GM21619 (cell line): Measurements from ENCODE around the gene FLVCR2.

Experiments used
- ATAC-seq: cut with Tn5 transposase; IDR thresholded peaks from one replicate; pipeline ENCODE4 v1.9.1; 2021; ENCODE audit not compliant: unreplicated experiment

Gene FLVCR2

DNA sequence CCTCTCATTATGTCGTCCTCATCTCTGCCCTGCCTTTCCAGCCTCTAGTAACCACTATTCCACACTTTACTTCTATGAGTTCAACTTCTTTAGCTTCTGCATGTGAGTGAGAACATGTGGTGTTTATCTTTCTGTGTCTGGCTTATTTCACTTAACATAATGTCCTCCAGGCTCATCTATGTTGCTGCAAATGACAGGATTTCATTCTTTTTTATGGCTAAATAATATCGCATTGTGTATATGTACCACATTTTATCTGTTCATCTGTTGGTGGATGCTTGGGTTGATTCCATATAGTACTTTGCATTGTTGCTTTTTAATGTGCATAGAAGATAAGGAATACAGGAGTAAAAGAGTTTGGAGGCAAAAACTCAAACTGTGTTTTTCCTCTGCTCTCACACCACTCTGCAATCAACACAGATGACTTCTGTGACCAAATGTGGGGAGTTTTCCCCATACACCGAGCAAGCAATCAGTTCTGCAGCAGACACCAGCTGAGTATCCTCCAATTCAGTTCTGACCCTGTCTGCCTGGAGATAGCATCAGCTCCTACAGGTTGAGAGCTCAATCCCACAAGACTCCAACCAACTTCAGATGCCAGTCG lies 24.6 kb upstream of the FLVCR2 start:
- no peak for ATAC-seq

DNA sequence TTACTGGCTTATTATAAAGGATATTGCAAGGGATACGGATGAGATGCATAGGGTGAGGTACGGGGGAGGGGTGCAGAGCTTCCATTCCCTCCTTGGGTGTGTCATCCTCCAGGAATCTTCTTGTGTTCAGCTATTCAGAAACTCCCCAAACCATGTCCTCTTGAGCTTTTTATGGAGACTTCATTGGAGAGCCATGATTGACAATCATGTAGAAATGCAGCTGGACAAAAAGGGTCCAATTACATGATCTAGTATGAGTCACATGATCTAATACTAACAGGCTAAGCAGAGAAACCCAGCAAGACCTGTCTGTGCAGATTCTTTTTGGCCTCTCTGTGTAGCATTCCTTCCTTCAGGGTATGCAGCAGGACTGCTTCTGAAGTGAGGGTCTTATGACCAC lies 23.9 kb upstream of the FLVCR2 start:
- ATAC-seq: no peak

DNA sequence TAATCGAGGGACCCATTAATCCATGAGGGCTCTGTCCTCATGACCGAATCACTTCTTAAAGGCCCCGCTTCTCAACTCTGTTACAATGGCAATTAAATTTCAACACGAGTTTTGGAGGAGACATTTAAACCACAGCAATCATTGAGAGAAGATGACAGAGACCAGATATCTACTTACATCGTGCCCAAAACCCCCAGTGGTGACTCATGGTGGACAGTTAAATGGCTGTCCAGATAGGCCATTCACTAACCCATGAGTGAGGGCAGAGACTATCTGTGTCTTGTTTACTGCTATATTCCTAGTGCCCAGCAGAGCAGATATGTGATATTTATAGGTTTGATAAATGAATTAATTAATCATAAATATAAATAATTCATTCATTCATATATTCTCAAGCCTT lies 20.0 kb upstream of the FLVCR2 start:
- no peak for ATAC-seq

DNA sequence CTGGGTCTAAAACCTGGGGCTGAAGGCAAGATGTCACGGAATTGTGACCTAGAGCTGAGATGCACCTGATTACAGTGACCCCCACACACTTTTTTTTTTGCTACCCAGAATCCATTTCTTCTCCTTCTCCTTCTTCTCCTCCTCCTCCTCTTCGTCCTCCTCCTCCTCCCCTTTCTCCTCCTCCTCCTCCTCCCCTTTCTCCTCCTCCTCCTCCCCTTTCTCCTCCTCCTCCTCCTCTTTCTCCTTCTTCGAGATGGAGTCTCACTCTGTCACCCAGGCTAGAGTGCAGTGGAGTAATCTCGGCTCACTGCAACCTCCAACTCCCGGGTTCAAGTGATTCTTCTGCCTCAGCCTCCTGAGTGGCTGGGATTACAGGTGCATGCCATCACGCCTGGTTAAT lies 19.4 kb upstream of the FLVCR2 start:
- no peak for ATAC-seq

DNA sequence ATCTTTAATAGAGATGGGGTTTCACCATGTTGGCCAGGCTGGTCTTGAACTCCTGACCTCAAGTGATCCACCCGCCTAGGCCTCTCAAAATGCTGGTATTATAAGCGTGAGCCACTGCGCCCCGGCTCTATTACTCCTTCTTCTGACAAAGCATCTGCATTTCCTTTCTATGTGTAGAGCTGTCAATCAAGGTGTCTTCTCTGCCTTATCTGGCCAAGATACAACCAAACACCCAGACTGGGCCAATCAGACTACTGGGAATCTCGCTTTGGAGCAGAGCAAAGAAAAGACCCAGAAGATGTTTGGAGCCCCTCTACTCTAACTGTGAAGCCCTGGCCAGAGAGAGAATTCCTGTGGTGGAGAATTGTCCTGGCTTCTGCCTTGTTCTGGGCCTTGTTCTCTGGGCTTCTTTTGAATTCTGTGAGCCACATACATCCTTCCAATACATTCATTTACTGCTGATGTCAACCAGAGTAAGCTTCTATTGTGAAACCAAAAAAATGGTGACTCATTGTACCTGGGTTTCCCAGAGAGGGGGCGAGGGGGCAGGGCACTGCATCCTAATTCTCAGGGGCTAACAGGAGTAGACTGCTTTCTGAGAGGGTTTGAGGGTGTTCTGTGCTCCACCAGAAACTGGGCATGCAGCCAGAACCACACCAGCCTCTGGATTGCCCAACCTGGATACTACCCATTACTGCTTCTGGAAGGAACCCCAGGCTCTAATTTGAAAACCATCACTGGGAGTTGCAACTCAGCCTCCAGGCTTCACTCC lies 18.8 kb upstream of the FLVCR2 start:
- no peak for ATAC-seq

DNA sequence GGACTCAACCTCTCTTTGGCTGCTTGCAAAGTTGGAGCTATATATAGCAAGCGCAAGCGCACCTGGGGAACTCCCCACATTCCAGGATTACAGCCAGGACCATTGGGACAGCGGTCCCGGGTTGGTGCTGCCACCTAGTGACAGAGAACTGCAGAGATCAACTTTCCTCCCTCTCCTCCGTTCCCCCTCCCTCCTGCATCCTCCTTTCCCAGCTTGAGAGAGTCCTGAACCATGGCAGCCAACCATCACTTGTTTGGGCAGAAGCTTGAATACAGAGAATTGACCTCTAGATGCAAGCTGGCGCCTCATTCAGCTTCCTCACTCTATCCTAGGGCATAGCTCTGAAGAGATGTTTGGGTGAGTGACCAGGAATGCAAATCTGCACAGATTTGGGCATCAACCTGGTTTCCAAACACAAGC lies 17.4 kb upstream of the FLVCR2 start:
- no peak for ATAC-seq

DNA sequence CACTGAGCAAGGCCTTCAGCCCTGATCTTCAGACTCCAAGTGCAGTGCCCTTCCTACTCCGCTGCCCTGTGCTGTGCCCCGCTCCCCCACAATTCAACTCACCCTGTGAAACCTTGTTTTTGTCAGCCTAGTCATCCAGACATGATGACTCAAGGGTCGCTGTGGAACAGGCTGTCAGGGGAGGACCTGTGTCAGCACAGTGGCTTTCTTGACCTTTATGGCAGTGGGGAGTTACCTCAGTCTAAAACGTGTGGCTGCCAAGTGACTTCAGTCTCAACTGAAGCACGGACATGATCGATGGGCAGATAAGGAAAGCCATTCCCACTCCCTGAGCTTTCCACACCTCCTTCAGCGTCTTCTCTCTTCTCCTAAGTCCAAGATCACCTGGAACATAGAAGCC lies 16.3 kb upstream of the FLVCR2 start:
- no peak for ATAC-seq

DNA sequence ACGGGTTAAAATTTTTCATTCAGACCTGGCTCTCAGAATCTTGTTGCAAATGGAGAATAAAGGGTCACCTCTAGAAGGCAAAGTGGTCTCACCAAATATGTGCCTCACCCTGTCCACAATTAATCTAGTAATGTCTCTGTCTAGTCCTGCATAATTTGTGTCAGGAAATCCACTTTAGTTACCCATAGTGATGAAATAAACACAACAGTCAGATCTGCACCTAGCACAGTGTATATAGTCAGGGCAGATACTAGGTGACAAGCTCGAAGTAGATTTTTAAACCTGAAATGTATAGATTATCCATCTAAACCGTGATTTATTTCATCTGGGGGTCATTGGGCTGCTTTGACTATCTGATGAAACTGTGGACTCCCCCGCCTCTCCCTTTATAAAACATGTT lies 15.9 kb upstream of the FLVCR2 start:
- no peak for ATAC-seq

DNA sequence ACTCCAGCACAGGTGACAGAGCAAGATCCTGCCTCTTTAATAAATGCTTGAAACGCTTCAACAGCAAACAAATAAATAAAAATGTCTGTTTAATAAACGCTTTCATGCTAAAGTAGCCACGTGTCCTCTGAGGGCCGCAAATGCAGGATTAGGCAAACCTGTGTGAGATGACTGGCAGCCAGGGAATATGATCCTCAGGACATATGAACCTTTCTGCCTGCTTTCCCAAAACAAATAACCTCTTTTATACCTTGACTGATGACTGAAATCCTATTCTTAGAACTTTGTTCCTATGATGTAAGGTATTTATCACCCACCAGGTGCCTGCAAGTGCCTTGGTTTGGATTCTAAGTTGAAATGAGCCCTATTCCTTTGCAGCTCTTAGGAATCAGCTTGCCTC lies 14.5 kb upstream of the FLVCR2 start:
- no peak for ATAC-seq

DNA sequence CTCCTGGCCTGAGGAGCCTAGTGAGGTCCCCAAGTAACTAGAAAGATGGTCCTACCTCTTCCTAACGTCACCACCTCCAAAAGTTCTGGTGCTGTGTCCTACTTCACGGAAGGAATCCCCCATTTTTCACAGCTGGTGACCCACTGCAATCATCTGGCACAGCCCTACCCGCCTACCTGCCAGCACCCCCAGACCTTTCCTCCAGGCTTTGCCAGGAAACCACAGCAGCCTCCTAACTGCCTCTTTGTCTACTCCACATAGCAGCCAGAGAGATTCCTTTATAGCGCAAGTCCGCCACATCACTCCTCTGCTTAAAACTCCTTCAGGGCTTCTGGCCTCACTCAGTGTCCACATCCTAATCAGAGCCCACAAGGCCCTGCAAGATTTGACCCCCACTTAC lies 13.4 kb upstream of the FLVCR2 start:
- ATAC-seq: no peak

DNA sequence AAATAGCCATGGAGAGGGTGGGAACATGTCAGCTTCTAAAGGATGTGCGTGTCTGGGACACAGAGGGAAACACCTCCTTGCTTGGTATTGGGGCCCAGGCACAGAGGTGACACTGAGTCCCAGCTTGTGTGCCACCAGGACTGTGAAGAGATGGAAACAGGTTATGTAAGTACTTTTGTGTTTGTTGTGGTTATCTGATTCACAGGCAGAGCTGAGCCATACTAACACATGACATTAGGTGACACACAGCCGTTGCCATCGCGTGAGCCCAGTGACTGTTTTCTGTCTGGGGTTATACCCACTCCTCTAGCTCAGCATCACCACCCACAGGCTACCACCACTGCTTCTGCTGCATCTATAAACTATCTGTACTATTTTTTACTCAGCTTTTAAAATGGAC lies 12.1 kb upstream of the FLVCR2 start:
- no peak for ATAC-seq

DNA sequence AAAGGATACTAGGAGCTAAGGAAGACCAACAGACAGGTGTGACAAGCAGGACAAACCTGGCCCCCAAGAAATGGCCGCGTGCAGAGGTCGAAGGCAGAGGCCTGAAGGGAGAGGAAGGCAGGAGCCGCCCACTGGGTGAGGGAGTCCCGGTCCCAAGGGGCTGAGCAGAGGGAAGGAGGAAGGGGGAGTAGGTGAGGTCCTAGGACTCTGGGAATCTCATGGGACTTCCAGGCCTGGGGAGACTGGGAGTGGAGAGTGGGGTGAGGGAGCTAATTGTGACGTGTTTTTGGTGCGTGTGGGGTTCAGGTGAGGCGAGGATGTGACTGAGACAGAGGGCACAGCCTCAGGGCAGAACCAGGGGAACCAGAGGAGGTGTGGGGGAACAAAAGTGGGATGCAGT lies 11.7 kb upstream of the FLVCR2 start:
- no peak for ATAC-seq

DNA sequence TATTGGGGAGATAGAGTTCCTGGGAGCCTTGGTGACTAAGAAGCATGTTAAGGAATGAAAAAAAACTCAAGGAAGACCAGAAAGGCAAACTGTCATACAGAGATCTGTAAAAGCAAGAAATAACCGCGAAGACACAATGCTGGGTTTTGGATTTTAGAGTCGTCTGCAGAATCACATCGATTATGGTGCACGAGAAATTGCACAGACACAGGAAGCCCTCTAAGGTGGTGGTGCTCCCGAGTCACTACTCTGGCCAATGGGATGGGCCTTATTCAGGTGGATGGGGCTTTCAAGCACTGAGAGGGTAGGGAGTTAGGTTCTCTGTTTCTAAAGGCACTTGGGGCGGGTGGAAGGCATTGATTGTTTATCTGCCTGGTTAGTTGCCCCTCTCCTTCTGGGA lies 10.3 kb upstream of the FLVCR2 start:
- no peak for ATAC-seq

DNA sequence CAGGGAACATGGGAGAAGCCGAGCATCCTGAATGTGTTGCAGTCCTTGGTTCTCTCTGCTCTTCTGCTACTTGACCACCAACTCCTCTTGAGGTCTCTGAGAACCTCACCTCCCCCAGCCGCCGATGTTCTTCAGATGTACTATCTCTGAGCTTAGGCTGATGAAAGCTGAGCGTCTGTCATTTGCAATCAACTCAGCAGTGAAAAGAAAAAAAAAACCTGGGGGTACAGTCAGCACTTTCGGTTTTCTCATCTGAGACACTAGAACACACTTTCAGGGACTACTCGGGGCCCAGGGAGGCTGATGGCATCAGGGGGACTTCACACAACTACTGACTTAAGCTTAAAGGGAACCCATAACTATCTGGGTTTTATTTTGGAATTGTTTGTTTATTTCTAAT lies 9.6 kb upstream of the FLVCR2 start:
- no peak for ATAC-seq

DNA sequence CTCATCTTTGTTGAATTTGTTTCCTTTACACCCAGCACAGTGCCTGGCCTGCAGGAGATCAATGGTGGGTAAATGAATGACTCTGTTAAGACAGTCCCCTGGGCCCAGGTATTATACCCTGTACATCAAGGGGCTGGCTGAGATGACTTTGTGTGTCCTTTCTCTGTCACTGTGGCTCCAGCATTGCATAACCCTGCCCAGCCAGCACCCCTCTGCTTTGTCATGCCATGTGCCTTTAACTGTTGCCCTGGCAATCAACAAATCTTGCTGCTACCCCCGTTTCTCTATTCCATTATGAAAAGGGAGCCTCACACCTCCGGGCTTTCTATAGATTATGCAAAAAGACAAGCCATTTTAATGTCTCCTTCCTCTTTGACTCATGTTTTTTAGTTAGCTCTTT lies 7.6 kb upstream of the FLVCR2 start:
- no peak for ATAC-seq

DNA sequence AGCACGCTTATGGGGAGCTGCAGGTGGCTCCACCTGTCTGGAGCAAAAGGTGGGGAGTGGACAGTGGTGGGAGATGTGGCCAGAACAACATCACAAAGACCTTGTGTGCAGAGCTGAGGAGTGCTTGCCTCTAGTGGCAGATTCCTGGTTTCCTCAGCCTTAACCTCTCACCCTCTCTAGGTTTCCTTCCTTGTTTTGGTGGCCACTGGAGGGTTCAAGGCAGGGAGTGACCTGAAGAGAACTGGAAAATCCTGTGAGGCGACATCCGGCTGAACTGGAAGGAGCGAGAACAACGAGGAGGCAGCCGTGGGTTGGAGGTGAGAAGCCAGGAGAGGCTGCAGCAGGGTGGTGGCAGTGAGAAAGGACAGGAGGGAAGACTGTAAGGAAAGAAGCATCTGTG lies 6.3 kb upstream of the FLVCR2 start:
- no peak for ATAC-seq

DNA sequence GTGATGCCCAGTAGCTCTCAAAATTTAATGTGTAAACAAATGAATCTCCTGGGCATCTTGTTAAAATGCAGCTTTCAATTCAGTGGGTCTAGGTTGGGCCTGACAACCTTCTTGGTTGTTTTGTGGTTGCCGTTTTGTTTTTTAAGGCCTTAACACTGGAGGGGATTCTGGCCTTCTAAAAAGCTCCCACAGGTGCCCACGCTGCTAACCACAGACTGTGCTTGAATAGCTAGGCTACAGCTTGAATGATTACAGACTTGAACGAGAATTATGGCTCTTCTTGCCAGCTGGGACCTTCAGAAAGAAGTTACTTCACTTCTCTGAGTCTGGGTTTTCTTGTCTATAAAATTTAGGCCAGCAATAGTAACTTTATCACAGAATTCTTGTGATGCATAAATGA lies 1.3 kb upstream of the FLVCR2 start:
- ATAC-seq: no peak

DNA sequence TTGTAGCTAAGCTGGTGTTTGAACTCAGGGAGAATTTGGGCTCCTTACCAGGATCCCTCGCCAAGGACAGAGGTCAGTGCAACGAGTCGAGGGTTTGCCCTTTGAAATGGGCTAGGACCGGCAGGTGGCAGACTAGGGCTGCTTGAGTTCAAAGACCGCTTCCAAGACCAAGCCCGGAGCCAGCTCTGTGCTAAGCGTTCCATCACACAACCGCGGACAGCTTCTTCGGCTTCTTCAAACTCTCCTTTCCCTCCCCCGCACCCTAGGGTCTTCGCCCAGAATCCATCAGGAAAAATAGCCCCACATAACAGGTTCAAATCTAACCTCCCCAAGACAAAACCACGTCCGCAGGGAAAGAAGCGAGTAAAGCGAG lies 705 bp upstream of the FLVCR2 start:
- ATAC-seq: peak; percentile 82

DNA sequence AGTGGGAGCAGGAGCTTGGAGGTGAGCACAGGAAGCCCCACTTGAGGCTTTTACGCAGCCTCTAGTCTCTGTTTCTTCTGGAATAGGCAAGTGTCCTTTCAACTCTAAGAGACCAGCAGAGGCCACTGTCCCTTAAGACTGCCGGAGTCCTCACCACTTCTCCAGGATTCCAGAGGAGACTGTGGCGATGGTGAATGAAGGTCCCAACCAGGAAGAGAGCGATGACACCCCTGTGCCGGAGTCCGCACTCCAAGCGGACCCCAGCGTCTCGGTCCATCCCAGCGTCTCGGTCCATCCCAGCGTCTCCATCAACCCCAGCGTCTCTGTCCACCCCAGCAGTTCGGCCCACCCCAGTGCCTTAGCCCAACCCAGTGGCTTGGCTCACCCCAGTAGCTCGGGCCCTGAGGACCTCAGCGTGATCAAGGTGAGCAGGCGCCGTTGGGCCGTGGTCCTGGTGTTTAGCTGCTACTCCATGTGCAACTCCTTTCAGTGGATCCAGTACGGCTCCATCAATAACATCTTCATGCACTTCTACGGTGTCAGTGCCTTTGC lies 442 bp downstream of the FLVCR2 start:
- peak; percentile 11 for ATAC-seq

DNA sequence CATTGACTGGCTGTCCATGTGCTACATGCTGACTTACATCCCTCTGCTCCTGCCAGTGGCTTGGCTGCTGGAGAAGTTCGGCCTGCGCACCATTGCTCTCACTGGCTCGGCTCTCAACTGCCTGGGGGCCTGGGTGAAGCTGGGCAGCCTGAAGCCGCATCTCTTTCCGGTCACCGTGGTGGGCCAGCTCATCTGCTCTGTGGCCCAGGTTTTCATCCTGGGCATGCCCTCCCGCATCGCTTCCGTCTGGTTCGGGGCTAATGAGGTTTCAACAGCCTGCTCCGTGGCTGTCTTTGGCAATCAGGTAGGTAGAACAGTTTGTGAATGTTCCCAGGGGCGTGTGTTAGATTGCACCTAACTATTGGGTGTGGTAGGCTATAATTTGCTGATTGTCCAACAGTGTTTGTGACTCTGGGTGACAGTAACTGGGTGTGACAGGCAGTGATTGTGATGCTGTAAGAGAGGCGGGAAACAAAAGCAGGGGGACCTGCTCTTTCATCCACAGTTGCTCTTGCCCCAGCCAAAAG lies 981 bp downstream of the FLVCR2 start:
- no peak for ATAC-seq

DNA sequence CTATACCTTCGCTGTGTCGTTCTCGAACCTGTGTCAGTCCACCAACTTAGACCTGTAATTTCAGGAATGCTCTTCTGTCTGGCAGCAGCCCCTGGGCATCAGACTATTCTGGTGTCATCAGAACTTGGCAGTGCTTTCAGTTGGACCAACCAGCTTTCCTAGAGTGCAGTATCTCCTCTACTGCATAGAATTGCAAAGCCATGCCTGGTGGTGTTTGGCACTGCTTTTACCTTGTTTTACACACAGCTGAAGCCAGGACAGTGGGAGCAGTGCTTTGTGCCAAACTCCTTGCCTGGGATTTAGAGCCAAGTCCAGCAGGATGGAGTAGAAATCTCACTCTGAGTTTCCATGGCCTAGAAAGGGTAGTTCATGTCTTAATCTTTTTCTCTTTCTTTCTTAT lies 1.5 kb downstream of the FLVCR2 start:
- no peak for ATAC-seq

DNA sequence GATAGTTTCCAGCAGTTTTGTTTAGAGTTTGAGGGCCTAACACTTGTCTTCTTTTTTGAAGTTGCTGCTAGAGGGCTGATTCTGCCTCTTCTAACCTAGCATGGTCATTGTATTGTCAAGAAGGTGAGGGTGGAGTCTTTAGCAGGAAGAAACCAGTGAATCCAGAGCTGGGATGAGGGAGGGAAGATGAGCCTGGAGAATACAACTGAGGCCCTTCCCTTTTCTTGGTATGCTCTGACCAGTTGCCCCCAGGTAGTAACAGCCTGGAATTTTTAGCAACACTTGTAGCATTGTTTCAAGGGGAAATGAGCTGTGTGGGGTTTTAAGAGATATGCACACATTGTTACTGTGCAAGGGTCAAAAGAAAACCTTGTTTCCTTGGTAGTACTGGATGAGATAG lies 9.0 kb downstream of the FLVCR2 start:
- no peak for ATAC-seq

DNA sequence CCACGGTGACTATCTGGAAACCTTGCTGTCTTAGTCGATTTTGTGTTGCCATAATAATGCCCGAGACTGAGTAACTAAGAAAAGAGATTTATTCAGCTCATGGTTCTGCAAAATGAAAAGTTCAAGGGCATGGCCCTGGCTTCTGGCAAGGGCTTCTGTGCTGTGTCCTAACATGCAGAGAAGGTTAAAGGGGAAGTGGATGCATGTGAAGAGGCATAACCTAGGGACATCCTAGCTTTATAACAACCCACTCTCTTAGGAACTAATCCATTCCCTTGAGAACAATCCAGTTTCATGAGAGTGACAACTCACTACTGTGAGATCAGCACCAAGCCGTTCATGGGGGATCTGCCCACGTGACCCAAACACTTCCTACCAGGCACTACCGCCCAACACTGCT lies 11.5 kb downstream of the FLVCR2 start:
- no peak for ATAC-seq
